IMR-90 (cell line): Measurements from ENCODE around the gene ZCCHC14. TPM values are rescaled to one million over a fixed set of nuclear protein-coding genes. Genes with fewer than 3 reads are reported as not detected.

Experiments
- ATAC-seq: fragments of 200-7000 bp; cut with Tn5 transposase; 2 replicates; pipeline ENCODE4 v1.9.1; 2020; ENCODE audit warnings: low read depth, mild to moderate bottlenecking, moderate library complexity
- BruUV-seq: library from RNA; stranded (reverse); fragments of 400-500 nt; replicated peaks from 2 replicates; lab custom pipeline; 2021; lab: Mats Ljungman, UMichigan
- CTCF ChIA-PET: fragments of 300-600 bp; formaldehyde crosslinking; extraction: SDS; loops from one replicate; lab custom pipeline; 2021; ENCODE audit warnings: antibody characterized with exemption; lab: Yijun Ruan, JAX
- POLR2A ChIA-PET: fragments of 300-600 bp; sonication (Branson Sonifier 250); formaldehyde crosslinking; loops from one replicate; lab custom pipeline; 2022; ENCODE audit warnings: antibody characterized with exemption; ENCODE audit not compliant: unreplicated experiment; lab: Charles Lee
- DNase-seq: peaks from one replicate; pipeline ENCODE4 v3.0.0; 2013
- H2AFZ ChIP-seq: replicated peaks from 2 replicates; pipeline ENCODE3; 2013; ENCODE audit warnings: low read length, mild to moderate bottlenecking; ENCODE audit not compliant: poor library complexity
- H2AK5ac ChIP-seq: 2 replicates; pipeline ENCODE4 v1.6.1; 2013; ENCODE audit warnings: low read depth, low read length, inconsistent platforms
- H2AK9ac ChIP-seq: replicated peaks from 2 replicates; pipeline ENCODE3; 2013; ENCODE audit warnings: mild to moderate bottlenecking, low read depth, low read length, moderate library complexity; ENCODE audit not compliant: poor library complexity
- H2BK120ac ChIP-seq: 2 replicates; pipeline ENCODE4 v1.6.1; 2013; ENCODE audit warnings: low read depth, low read length, inconsistent platforms
- H2BK15ac ChIP-seq: 3 replicates; pipeline ENCODE4 v1.6.1; 2013; ENCODE audit warnings: low read depth, low read length, inconsistent platforms
- H2BK20ac ChIP-seq: 2 replicates; pipeline ENCODE4 v1.6.1; 2013; ENCODE audit warnings: low read depth, mild to moderate bottlenecking, inconsistent platforms, low read length, moderate library complexity
- H2BK5ac ChIP-seq: 2 replicates; pipeline ENCODE4 v1.6.1; 2013; ENCODE audit warnings: mild to moderate bottlenecking, low read depth, low read length, inconsistent platforms; ENCODE audit not compliant: poor library complexity, severe bottlenecking
- H3K14ac ChIP-seq: replicated peaks from 2 replicates; pipeline ENCODE4 v1.6.1; 2013; ENCODE audit warnings: low read depth, low read length, inconsistent platforms
- H3K18ac ChIP-seq: 2 replicates; pipeline ENCODE4 v1.6.1; 2013; ENCODE audit warnings: low read depth, low read length, control low read depth
- H3K23ac ChIP-seq: 2 replicates; pipeline ENCODE4 v1.6.1; 2013; ENCODE audit warnings: low read depth, low read length, inconsistent platforms
- H3K27ac ChIP-seq: 2 replicates; pipeline ENCODE4 v1.5.1; 2013; ENCODE audit warnings: mild to moderate bottlenecking, control low read depth, low read length; ENCODE audit not compliant: insufficient read depth
- H3K27me3 ChIP-seq: 2 replicates; pipeline ENCODE4 v1.6.1; 2013; ENCODE audit warnings: low read length; ENCODE audit not compliant: control insufficient read depth, insufficient read depth
- H3K36me3 ChIP-seq: 2 replicates; pipeline ENCODE4 v1.6.1; 2013; ENCODE audit warnings: low read length, mixed read lengths; ENCODE audit not compliant: control insufficient read depth, insufficient read depth
- H3K4ac ChIP-seq: 2 replicates; pipeline ENCODE4 v1.6.1; 2013; ENCODE audit warnings: low read depth, low read length, inconsistent platforms
- H3K4me1 ChIP-seq: 2 replicates; pipeline ENCODE4 v1.6.1; 2013; ENCODE audit warnings: low read length, mixed read lengths; ENCODE audit not compliant: control insufficient read depth, insufficient read depth
- H3K4me2 ChIP-seq: 2 replicates; pipeline ENCODE4 v1.6.1; 2013; ENCODE audit warnings: low read depth, mild to moderate bottlenecking, control low read depth, low read length, moderate library complexity
- H3K4me3 ChIP-seq: 2 replicates; pipeline ENCODE4 v1.5.1; 2013; ENCODE audit warnings: low read depth, mild to moderate bottlenecking, control low read depth, low read length, moderate library complexity; ENCODE audit not compliant: insufficient read depth
- H3K56ac ChIP-seq: 2 replicates; pipeline ENCODE4 v1.6.1; 2013; ENCODE audit warnings: low read length, inconsistent platforms; ENCODE audit not compliant: insufficient read depth; ENCODE audit errors: extremely low read depth
- H3K79me1 ChIP-seq, 2 experiments: 2 replicates each; pipeline ENCODE4 v1.6.1; 2013; ENCODE audit warnings: low read length in 2 of 2, inconsistent platforms in 1 of 2, low read depth in 1 of 2
- H3K9ac ChIP-seq: 2 replicates; pipeline ENCODE4 v1.6.1; 2013; ENCODE audit warnings: low read depth, low read length, control low read depth
- H3K9me1 ChIP-seq: 2 replicates; pipeline ENCODE4 v1.6.1; 2013; ENCODE audit warnings: low read length, inconsistent platforms; ENCODE audit not compliant: insufficient read depth
- H3K9me3 ChIP-seq: 2 replicates; pipeline ENCODE4 v1.6.1; 2013; ENCODE audit warnings: low read length; ENCODE audit not compliant: control insufficient read depth, insufficient read depth
- H4K20me1 ChIP-seq: 2 replicates; pipeline ENCODE4 v1.6.1; 2013; ENCODE audit warnings: low read length, inconsistent platforms; ENCODE audit not compliant: insufficient read depth
- H4K5ac ChIP-seq: 2 replicates; pipeline ENCODE4 v1.6.1; 2013; ENCODE audit warnings: mild to moderate bottlenecking, low read depth, low read length, control low read depth
- H4K8ac ChIP-seq, 2 experiments: 2 replicates each; pipeline ENCODE4 v1.6.1; 2013; ENCODE audit warnings: low read depth in 2 of 2, low read length in 2 of 2, control low read depth in 1 of 2, inconsistent platforms in 1 of 2
- H4K91ac ChIP-seq: 2 replicates; pipeline ENCODE4 v1.6.1; 2013; ENCODE audit warnings: low read depth, low read length, inconsistent platforms; ENCODE audit not compliant: insufficient read depth
- BHLHE40 ChIP-seq: fragments of 150-350 bp; IDR thresholded peaks from 2 replicates; pipeline ENCODE4 v1.6.1; 2016; ENCODE audit warnings: mild to moderate bottlenecking, low read depth, low read length
- CHD1 ChIP-seq: IDR thresholded peaks from 2 replicates; pipeline ENCODE4 v1.6.1; 2012; ENCODE audit warnings: low read depth, low read length, improper control_type of control experiment
- FOS ChIP-seq: fragments of 150-350 bp; IDR thresholded peaks from 2 replicates; pipeline ENCODE4 v1.6.1; 2016; ENCODE audit warnings: low read depth, low read length
- MAZ ChIP-seq: IDR thresholded peaks from 2 replicates; pipeline ENCODE4 v1.6.1; 2012; ENCODE audit warnings: low read depth, mild to moderate bottlenecking, low read length, improper control_type of control experiment, moderate library complexity, borderline replicate concordance
- MXI1 ChIP-seq: IDR thresholded peaks from 2 replicates; pipeline ENCODE4 v1.6.1; 2012; ENCODE audit warnings: low read depth, mild to moderate bottlenecking, low read length, moderate library complexity, borderline replicate concordance
- NFE2L2 ChIP-seq: fragments of 150-350 bp; IDR thresholded peaks from 2 replicates; pipeline ENCODE4 v1.6.1; 2016; ENCODE audit warnings: low read depth, mild to moderate bottlenecking, low read length
- RAD21 ChIP-seq: IDR thresholded peaks from 2 replicates; pipeline ENCODE4 v1.6.1; 2012; ENCODE audit warnings: low read length, improper control_type of control experiment
- RCOR1 ChIP-seq: IDR thresholded peaks from 2 replicates; pipeline ENCODE4 v1.6.1; 2012; ENCODE audit warnings: mild to moderate bottlenecking, low read length, improper control_type of control experiment; ENCODE audit not compliant: insufficient replicate concordance
- RFX5 ChIP-seq: IDR thresholded peaks from 2 replicates; pipeline ENCODE4 v1.8.0; 2012; ENCODE audit warnings: low read depth, mild to moderate bottlenecking, low read length, moderate library complexity
- SMC3 ChIP-seq: fragments of 150-350 bp; IDR thresholded peaks from 2 replicates; pipeline ENCODE4 v1.6.1; 2016; ENCODE audit warnings: low read depth, mild to moderate bottlenecking, antibody characterized with exemption, low read length, moderate library complexity
- WGBS, 2 experiments: methylation state at CpG; one replicate each; pipeline versions ENCODE4 v1.1.5 to v1.1.7; 2013; ENCODE audit warnings: missing lambda C conversion rate in 2 of 2; ENCODE audit not compliant: insufficient read length in 1 of 2; ENCODE audit errors: extremely low coverage in 2 of 2; 5-methylcytosine and 5-hydroxymethylcytosine counted together
- dilution Hi-C: fragments of 300-500 bp; cut with HindIII; formaldehyde crosslinking; loops from one replicate; pipeline ENCODE4 v1.14.3; 2018; ENCODE audit warnings: low sequenced_read_pairs; ENCODE audit not compliant: unreplicated experiment
- in situ Hi-C: fragments of 300-500 bp; cut with MboI; formaldehyde crosslinking; loops from 3 replicates; pipeline ENCODE4 v1.14.3; 2019; ENCODE audit warnings: low sequenced_read_pairs, inconsistent platforms, mixed read lengths
- intact Hi-C: fragments of 100-400 bp; cut with micrococcal nuclease; formaldehyde crosslinking; loops from 2 replicates; pipeline ENCODE4 v1.10.0; 2022
- polyA plus RNA-seq, 3 experiments: library from polyadenylated mRNA; depleted of rRNA; stranded (reverse); fragments of >200 nt; gene quantifications; 2 replicates each; pipeline ENCODE4 v1.2.3, GENCODE V29; 2012; ENCODE audit warnings: low replicate concordance in 1 of 3
- total RNA-seq: library from RNA; depleted of rRNA; stranded (reverse); fragments of >200 nt; gene quantifications from 2 replicates; pipeline ENCODE4 v1.2.3, GENCODE V29; 2012
- TF ChIP-seq, protein P1 (sequence below): conservative IDR thresholded peaks from 2 replicates; pipeline ENCODE4 v1.5.1; 2012; ENCODE audit warnings: mild to moderate bottlenecking, low read depth, low read length, improper control_type of control experiment
- TF ChIP-seq, protein P2 (sequence below): fragments of 150-350 bp; IDR thresholded peaks from 2 replicates; pipeline ENCODE4 v1.6.1; 2016; ENCODE audit warnings: low read depth, mild to moderate bottlenecking, low read length, moderate library complexity, borderline replicate concordance

The ZCCHC14 gene
- total and polyA plus RNA-seq, 2 of the 4 experiments (the other 2 are of a cell fraction), result 2.5 to 5.3 TPM

DNA sequence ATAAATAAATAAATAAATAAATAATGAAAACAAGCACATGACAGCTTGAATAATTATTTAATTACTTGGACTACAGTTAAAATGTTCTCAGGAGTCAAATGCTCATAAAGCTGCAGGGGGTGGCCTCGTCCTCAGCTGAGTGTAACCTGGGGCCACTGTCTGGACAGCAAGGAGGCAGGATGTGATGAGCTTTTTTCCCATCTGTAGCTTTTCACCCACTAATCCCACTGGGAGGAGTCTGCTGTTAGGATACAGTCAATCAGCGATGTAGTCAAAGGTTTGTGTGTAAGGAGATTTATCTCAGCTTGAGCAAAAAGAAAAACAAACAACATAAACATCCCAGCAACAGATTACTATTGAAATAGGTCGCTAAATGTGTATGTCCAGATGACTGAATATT, 22.5 kb downstream of the ZCCHC14 start:
- H3K18ac ChIP-seq, result no peak overlapping the region
- TF ChIP-seq, protein P1, sequence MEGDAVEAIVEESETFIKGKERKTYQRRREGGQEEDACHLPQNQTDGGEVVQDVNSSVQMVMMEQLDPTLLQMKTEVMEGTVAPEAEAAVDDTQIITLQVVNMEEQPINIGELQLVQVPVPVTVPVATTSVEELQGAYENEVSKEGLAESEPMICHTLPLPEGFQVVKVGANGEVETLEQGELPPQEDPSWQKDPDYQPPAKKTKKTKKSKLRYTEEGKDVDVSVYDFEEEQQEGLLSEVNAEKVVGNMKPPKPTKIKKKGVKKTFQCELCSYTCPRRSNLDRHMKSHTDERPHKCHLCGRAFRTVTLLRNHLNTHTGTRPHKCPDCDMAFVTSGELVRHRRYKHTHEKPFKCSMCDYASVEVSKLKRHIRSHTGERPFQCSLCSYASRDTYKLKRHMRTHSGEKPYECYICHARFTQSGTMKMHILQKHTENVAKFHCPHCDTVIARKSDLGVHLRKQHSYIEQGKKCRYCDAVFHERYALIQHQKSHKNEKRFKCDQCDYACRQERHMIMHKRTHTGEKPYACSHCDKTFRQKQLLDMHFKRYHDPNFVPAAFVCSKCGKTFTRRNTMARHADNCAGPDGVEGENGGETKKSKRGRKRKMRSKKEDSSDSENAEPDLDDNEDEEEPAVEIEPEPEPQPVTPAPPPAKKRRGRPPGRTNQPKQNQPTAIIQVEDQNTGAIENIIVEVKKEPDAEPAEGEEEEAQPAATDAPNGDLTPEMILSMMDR, result no peak
- TF ChIP-seq NFE2L2 (no peak), RAD21 (no peak), RFX5 (no peak), MXI1 (no peak), CHD1 (no peak), BHLHE40 (no peak), FOS (no peak), MAZ (no peak), RCOR1 (no peak), SMC3 (no peak)
- TF ChIP-seq, protein P2, sequence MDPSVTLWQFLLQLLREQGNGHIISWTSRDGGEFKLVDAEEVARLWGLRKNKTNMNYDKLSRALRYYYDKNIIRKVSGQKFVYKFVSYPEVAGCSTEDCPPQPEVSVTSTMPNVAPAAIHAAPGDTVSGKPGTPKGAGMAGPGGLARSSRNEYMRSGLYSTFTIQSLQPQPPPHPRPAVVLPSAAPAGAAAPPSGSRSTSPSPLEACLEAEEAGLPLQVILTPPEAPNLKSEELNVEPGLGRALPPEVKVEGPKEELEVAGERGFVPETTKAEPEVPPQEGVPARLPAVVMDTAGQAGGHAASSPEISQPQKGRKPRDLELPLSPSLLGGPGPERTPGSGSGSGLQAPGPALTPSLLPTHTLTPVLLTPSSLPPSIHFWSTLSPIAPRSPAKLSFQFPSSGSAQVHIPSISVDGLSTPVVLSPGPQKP, result no peak
- H3K4me2 ChIP-seq, result no peak overlapping the region
- H3K9me3 ChIP-seq, result no peaks in the 10 kb centered on the region
- no peaks in the 10 kb centered on the region for H3K36me3 ChIP-seq
- dilution Hi-C loops (no loop called here), intact Hi-C loops (no loop called here), in situ Hi-C loops (no loop called here)
- H2BK120ac ChIP-seq, result no peak overlapping the region
- H3K56ac ChIP-seq, result no peak overlapping the region; the same call in 1 of the 2 replicates
- peaks cover 55 to 89% of the 10 kb centered on the region in 2 experiments for H3K79me1 ChIP-seq
- H4K91ac ChIP-seq, result no peak overlapping the region
- peaks cover 20% of the 10 kb centered on the region for H3K9me1 ChIP-seq
- H2BK15ac ChIP-seq, result no peak overlapping the region
- POLR2A ChIA-PET, result no interaction called here
- no peak overlapping the region for H4K8ac ChIP-seq
- DNase-seq, result peak; percentile 17
- H3K4me1 ChIP-seq, result peaks cover 12% of the 10 kb centered on the region
- no peak overlapping the region for H3K27ac ChIP-seq
- H3K4me3 ChIP-seq, result no peak overlapping the region
- no peak overlapping the region for H3K9ac ChIP-seq
- H3K4ac ChIP-seq, result no peak overlapping the region
- no peak for ATAC-seq
- CTCF ChIA-PET, result interaction anchor here (1.0 kb wide), 1 partner anchor 101 kb away, joined by 3 read pairs; no protein-coding TSS in a partner anchor
- H4K20me1 ChIP-seq, result peaks cover 78% of the 10 kb centered on the region
- WGBS, 2 experiments, result no CpG with 5 or more reads among the region's 3 CpGs
- H2AK9ac ChIP-seq, result no peak overlapping the region
- no peak overlapping the region for H2AK5ac ChIP-seq
- no peak overlapping the region for H2BK20ac ChIP-seq
- BruUV-seq, result no TSS peak
- no peaks in the 10 kb centered on the region for H3K27me3 ChIP-seq
- H2AFZ ChIP-seq, result no peak overlapping the region
- H3K14ac ChIP-seq, result no peak overlapping the region
- no peak overlapping the region for H3K23ac ChIP-seq
- H4K5ac ChIP-seq, result no peak overlapping the region
- no peak overlapping the region for H2BK5ac ChIP-seq
